ENCODE data around the gene HCRTR1.

Gene HCRTR1

DNA sequence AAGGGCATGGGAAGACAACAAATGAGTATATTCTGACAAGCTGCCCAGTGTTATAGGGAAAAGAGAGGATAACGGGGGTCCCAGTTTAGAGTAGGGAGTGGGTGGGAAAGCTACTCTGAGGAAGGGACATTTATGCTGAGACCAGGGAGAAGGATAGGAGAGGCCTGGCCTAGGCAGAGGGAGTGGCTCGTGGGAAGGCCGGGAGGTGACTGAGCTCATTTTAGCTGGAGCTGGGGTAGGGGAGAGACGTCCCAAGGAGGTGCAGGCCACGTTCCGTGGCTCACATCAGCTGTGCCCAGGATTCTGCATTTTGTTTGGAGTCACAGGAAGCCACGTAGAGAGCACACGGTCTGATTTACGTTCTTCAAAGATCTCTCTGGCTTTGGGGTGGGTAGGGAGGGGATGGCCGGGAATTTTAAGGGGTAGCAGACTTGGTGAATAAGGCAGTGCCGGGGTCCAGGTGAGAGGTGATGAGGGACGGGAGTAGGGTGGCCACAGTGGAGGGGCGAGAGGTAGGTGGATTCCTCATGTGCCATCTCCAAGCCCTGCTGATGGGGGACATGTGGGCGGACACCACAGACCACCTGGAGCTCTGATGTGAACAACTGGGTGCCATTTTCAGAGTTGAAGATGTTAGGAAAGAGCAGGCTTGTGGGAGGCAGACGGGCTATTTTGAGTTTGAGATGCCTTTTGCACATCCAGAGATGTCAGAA lies 36.4 kb upstream of the HCRTR1 start:
- Histone ChIP-seq H3K4me2 (peak overlapping the region; percentile 45; the same call in 1 of the 2 replicates), H3K27ac (no peak overlapping the region), H3K36me3 (peaks cover 11% of the 10 kb centered on the region; the same call in 1 of the 2 replicates)

DNA sequence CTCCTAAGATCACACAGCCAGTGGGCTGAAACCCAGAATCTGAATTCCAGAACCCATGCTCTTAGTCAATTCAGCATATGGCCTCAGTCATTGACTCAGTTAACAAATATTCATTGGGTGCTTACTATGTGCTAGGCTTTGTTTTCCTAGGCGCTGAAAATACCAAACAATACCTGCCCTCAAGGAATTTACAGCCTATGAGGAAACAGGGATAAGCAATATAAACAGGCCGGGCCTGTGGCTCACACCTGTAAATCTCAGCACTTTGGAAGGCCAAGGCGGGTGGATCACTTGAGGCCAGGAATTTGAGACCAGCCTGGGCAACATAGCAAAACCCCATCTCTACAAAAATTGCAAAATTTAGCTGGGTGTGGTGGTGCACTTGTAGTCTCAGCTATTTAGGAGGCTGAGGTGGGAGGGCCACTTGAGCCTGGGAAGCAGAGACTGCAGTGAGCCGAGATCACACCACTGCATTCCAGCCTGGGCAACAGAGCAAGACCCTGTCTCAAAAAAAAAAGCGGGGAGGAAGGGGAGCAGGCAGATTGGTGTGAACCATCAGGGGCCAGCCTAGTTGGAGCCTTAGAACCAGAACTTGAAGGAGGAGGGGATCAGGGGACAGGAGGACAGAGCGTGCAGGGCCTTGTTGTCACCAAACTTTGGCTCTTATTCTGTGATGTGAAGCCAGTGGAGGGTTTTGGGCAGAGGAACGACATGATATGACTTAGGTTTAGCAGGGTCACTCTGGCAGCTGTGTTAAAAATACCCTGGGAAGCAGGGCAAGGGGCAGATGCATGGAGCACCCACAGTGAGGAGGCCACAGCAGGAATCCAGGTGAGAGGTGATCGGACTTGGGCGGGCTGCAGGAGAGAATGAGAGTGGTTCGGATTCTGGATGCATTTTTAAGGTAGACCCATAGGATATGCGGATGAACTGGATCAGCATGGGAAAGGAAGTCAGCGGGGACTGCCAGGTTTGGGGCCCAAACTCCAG lies 35.4 kb upstream of the HCRTR1 start:
- peak overlapping the region; percentile 96 for H3K4me2 ChIP-seq
- no peak for TF ChIP-seq Cebpa-rat (IDR thresholded peaks at IDR 0.05)
- no peaks in the 10 kb centered on the region for H4K20me1 ChIP-seq
- H3K9ac ChIP-seq: 0 out of 2 replicates have a peak overlapping the region, but pooled peaks have one; percentile 25
- peaks cover 91% of the 10 kb centered on the region for H3K4me1 ChIP-seq
- H3K27ac ChIP-seq: peak overlapping the region; percentile 87
- H3K36me3 ChIP-seq: peaks cover 11% of the 10 kb centered on the region; the same call in 1 of the 2 replicates
- H3K27me3 ChIP-seq: peaks cover 5% of the 10 kb centered on the region; the same call in 1 of the 2 replicates
- no peaks in the 10 kb centered on the region for H3K9me3 ChIP-seq
- no peak overlapping the region; the same call in 1 of the 2 replicates for H3K4me3 ChIP-seq

More for the DNA sequence above, 36.4 kb upstream of the HCRTR1 start:
- H3K4me3 ChIP-seq: no peak overlapping the region
- H3K9me3 ChIP-seq: no peaks in the 10 kb centered on the region
- H3K4me1 ChIP-seq: peaks cover 91% of the 10 kb centered on the region
- H3K9ac ChIP-seq: no peak overlapping the region
- H3K27me3 ChIP-seq: no peaks in the 10 kb centered on the region
- no peaks in the 10 kb centered on the region for H4K20me1 ChIP-seq
- no peak for TF ChIP-seq Cebpa-rat (IDR thresholded peaks at IDR 0.05)

- peak overlapping the region; percentile 87 for H3K27ac ChIP-seq
- H3K4me1 ChIP-seq: peaks cover 91% of the 10 kb centered on the region
- peaks cover 11% of the 10 kb centered on the region; the same call in 1 of the 2 replicates for H3K36me3 ChIP-seq
- TF ChIP-seq Cebpa-rat (IDR thresholded peaks at IDR 0.05): no peak
- peak overlapping the region; percentile 96 for H3K4me2 ChIP-seq
- no peaks in the 10 kb centered on the region for H4K20me1 ChIP-seq
- no peaks in the 10 kb centered on the region for H3K9me3 ChIP-seq
- peak overlapping the region; percentile 32 for H3K4me3 ChIP-seq
- peak overlapping the region; percentile 73 for H3K9ac ChIP-seq
- H3K27me3 ChIP-seq: peaks cover 16% of the 10 kb centered on the region
These were observed 34.2 kb upstream of the HCRTR1 start for GRCh38 chr1:31583082-31583994.

- peak overlapping the region; percentile 32 for H3K4me3 ChIP-seq
- H3K4me1 ChIP-seq: peaks cover 96% of the 10 kb centered on the region
- H3K27ac ChIP-seq: peak overlapping the region; percentile 87
- H3K9ac ChIP-seq: peak overlapping the region; percentile 73
- peak overlapping the region; percentile 96 for H3K4me2 ChIP-seq
- no peak for TF ChIP-seq Cebpa-rat (IDR thresholded peaks at IDR 0.05)
- peaks cover 25% of the 10 kb centered on the region for H3K27me3 ChIP-seq
- H4K20me1 ChIP-seq: no peaks in the 10 kb centered on the region
- peaks cover 11% of the 10 kb centered on the region; the same call in 1 of the 2 replicates for H3K36me3 ChIP-seq
- H3K9me3 ChIP-seq: no peaks in the 10 kb centered on the region
These were observed 33.3 kb upstream of the HCRTR1 start for GRCh38 chr1:31583995-31584868.

GRCh38 chr1:31584869-31585735 lies 32.4 kb upstream of the HCRTR1 start:
- TF ChIP-seq Cebpa-rat (IDR thresholded peaks at IDR 0.05): no peak
- Histone ChIP-seq H3K27me3 (peaks cover 27% of the 10 kb centered on the region), H3K4me2 (peak overlapping the region; percentile 96), H3K9me3 (no peaks in the 10 kb centered on the region), H3K27ac (peak overlapping the region; percentile 87), H3K9ac (peak overlapping the region; percentile 73), H3K4me3 (peak overlapping the region; percentile 32; the same call in 1 of the 2 replicates), H3K4me1 (peaks cover 89% of the 10 kb centered on the region), H4K20me1 (no peaks in the 10 kb centered on the region), H3K36me3 (peaks cover 11% of the 10 kb centered on the region; the same call in 1 of the 2 replicates)

DNA sequence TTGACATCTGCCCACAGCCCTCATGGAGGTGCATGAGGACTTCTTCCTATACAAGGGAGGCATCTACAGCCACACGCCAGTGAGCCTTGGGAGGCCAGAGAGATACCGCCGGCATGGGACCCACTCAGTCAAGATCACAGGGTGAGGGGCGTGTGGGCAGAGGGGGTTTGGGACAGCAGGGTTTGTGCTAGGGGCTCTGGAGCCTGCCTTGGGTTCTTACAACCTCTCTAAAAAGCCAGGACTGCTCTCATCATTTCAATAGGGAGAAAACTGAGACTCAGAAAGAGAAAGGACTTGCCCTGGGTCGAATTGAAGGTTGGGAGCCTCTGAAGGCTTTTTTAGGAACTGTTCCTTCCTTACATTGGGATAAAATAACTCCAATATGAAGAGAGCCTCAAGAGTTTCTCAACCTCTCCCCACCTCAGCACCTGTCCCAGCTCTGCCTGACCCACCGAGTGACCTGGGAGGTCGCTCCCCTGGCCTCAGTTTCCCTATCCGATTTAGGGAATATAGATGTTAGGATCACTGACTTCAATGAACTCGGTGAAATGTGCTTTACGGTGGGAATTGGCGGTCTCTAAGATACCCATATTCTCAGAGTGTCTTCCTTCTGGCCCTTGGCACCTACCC lies 31.6 kb upstream of the HCRTR1 start:
- Histone ChIP-seq H3K9me3 (no peaks in the 10 kb centered on the region), H3K4me2 (peak overlapping the region; percentile 96)

More for the DNA sequence above, 31.6 kb upstream of the HCRTR1 start:
- no peak for TF ChIP-seq Cebpa-rat (IDR thresholded peaks at IDR 0.05)
- peak overlapping the region; percentile 87 for H3K27ac ChIP-seq
- no peak overlapping the region for H3K4me3 ChIP-seq
- H3K4me1 ChIP-seq: peaks cover 82% of the 10 kb centered on the region
- H3K9ac ChIP-seq: peak overlapping the region; percentile 35
- peaks cover 27% of the 10 kb centered on the region for H3K27me3 ChIP-seq
- peaks cover 11% of the 10 kb centered on the region; the same call in 1 of the 2 replicates for H3K36me3 ChIP-seq
- H4K20me1 ChIP-seq: no peaks in the 10 kb centered on the region
